DND-41 (cell line): Measurements from ENCODE around the gene UGT1A1.

Source experiments
- ATAC-seq: fragments of 200-7000 bp; cut with Tn5 transposase; 3 replicates; pipeline ENCODE4 v1.9.1; 2021; ENCODE audit warnings: low read depth; ENCODE audit not compliant: insufficient read depth
- DNase-seq: peaks from one replicate; pipeline ENCODE4 v3.0.0-alpha.2; 2020
- H2AFZ ChIP-seq: 2 replicates; pipeline ENCODE4 v1.6.0; 2012; ENCODE audit warnings: low read depth, low read length
- H3K27ac ChIP-seq: 2 replicates; pipeline ENCODE4 v1.5.1; 2012; ENCODE audit warnings: low read length, inconsistent platforms
- H3K27me3 ChIP-seq: fragments of 200-600 bp; sonication (generic); 2 replicates; pipeline ENCODE4 v1.6.0; 2012; ENCODE audit warnings: low read length, mild to moderate bottlenecking, inconsistent platforms; ENCODE audit not compliant: insufficient read depth, poor library complexity
- H3K36me3 ChIP-seq: 2 replicates; pipeline ENCODE4 v1.5.1; 2012; ENCODE audit warnings: low read length, inconsistent platforms; ENCODE audit not compliant: insufficient read depth
- H3K4me1 ChIP-seq: 2 replicates; pipeline ENCODE4 v1.5.1; 2012; ENCODE audit warnings: mild to moderate bottlenecking, low read length; ENCODE audit not compliant: insufficient read depth
- H3K4me2 ChIP-seq: 2 replicates; pipeline ENCODE4 v1.6.0; 2012; ENCODE audit warnings: mild to moderate bottlenecking, moderate library complexity, low read length, inconsistent platforms; ENCODE audit not compliant: insufficient read depth
- H3K4me3 ChIP-seq, 2 experiments: fragments of 200-600 bp in 1 of 2; shearing (Covaris generic) in 1 of 2; 2 replicates each; pipeline ENCODE4 v1.5.1; 2012 to 2016; ENCODE audit warnings: inconsistent platforms in 2 of 2, low read length in 2 of 2, mild to moderate bottlenecking in 2 of 2, low read depth in 1 of 2, moderate library complexity in 1 of 2
- H3K79me2 ChIP-seq: 2 replicates; pipeline ENCODE4 v1.6.0; 2012; ENCODE audit warnings: low read length, inconsistent platforms; ENCODE audit not compliant: insufficient read depth
- H3K9ac ChIP-seq: 2 replicates; pipeline ENCODE4 v1.6.0; 2012; ENCODE audit warnings: low read depth, mild to moderate bottlenecking, inconsistent platforms, low read length, moderate library complexity
- H3K9me3 ChIP-seq: 2 replicates; pipeline ENCODE4 v1.5.1; 2012; ENCODE audit warnings: low read length, moderate library complexity, mild to moderate bottlenecking, inconsistent platforms; ENCODE audit not compliant: insufficient read depth, severe bottlenecking
- H4K20me1 ChIP-seq: 2 replicates; pipeline ENCODE4 v1.6.0; 2012; ENCODE audit warnings: low read length; ENCODE audit not compliant: insufficient read depth
- EZH2 ChIP-seq: IDR thresholded peaks from 3 replicates; pipeline ENCODE4 v1.6.1; 2012; ENCODE audit warnings: borderline replicate concordance, low read depth, mild to moderate bottlenecking, moderate library complexity, low read length, inconsistent platforms; ENCODE audit not compliant: severe bottlenecking
- TF ChIP-seq, protein P1 (sequence below): IDR thresholded peaks from 2 replicates; pipeline ENCODE4 v1.5.1; 2012; ENCODE audit warnings: borderline replicate concordance, low read length, moderate library complexity, mild to moderate bottlenecking; ENCODE audit not compliant: poor library complexity, severe bottlenecking; ENCODE audit errors: extremely low read depth

UGT1A1 gene

GRCh38 chr2:233822101-233822771 is 62.2 kb downstream of the UGT1A1 start:
- no peak overlapping the region for H3K4me2 ChIP-seq
- DNase-seq = no peak
- H3K4me1 ChIP-seq = no peaks in the 10 kb centered on the region
- no peaks in the 10 kb centered on the region for H3K9me3 ChIP-seq
- no peak overlapping the region for H2AFZ ChIP-seq
- no peaks in the 10 kb centered on the region for H4K20me1 ChIP-seq
- no peaks in the 10 kb centered on the region for H3K36me3 ChIP-seq
- ATAC-seq = no peak
- no peak overlapping the region for H3K27ac ChIP-seq
- no peaks in the 10 kb centered on the region for H3K27me3 ChIP-seq
- no peaks in the 10 kb centered on the region for H3K79me2 ChIP-seq
- no peak for TF ChIP-seq EZH2
- TF ChIP-seq, protein P1, sequence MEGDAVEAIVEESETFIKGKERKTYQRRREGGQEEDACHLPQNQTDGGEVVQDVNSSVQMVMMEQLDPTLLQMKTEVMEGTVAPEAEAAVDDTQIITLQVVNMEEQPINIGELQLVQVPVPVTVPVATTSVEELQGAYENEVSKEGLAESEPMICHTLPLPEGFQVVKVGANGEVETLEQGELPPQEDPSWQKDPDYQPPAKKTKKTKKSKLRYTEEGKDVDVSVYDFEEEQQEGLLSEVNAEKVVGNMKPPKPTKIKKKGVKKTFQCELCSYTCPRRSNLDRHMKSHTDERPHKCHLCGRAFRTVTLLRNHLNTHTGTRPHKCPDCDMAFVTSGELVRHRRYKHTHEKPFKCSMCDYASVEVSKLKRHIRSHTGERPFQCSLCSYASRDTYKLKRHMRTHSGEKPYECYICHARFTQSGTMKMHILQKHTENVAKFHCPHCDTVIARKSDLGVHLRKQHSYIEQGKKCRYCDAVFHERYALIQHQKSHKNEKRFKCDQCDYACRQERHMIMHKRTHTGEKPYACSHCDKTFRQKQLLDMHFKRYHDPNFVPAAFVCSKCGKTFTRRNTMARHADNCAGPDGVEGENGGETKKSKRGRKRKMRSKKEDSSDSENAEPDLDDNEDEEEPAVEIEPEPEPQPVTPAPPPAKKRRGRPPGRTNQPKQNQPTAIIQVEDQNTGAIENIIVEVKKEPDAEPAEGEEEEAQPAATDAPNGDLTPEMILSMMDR = no peak
- H3K9ac ChIP-seq = no peak overlapping the region
- H3K4me3 ChIP-seq = no peak overlapping the region
